PFSK-1 (cell line): ENCODE results near the gene ARHGAP5.

Experiments used
- FOXP2 ChIP-seq: optimal IDR thresholded peaks from 2 replicates; pipeline ENCODE3; 2011; ENCODE audit warnings: borderline replicate concordance, control low read depth, inconsistent platforms; ENCODE audit not compliant: insufficient read depth; ENCODE audit errors: extremely low read length, extremely low read depth
- POLR2AphosphoS5 ChIP-seq: IDR thresholded peaks from 2 replicates; pipeline ENCODE4 v1.6.1; 2012; ENCODE audit warnings: low read depth, mild to moderate bottlenecking, control low read depth, low read length, moderate library complexity
- SIN3A ChIP-seq: IDR thresholded peaks from 2 replicates; pipeline ENCODE4 v1.6.1; 2012; ENCODE audit warnings: mild to moderate bottlenecking, low read length, moderate library complexity, borderline replicate concordance; ENCODE audit not compliant: insufficient read depth
- TAF1 ChIP-seq: IDR thresholded peaks from 2 replicates; pipeline ENCODE4 v1.6.1; 2012; ENCODE audit warnings: low read length, control low read depth, borderline replicate concordance; ENCODE audit not compliant: insufficient read depth
- TF ChIP-seq, protein P1 (sequence below), 2 experiments: IDR thresholded peaks; 2 replicates each; pipeline versions ENCODE4 v1.6.1 to v1.8.0; 2011 to 2012; ENCODE audit warnings: low read depth in 2 of 2, low read length in 2 of 2, control low read depth in 1 of 2, inconsistent platforms in 1 of 2, mild to moderate bottlenecking in 1 of 2, moderate library complexity in 1 of 2; ENCODE audit not compliant: insufficient read depth in 1 of 2

Gene ARHGAP5

DNA sequence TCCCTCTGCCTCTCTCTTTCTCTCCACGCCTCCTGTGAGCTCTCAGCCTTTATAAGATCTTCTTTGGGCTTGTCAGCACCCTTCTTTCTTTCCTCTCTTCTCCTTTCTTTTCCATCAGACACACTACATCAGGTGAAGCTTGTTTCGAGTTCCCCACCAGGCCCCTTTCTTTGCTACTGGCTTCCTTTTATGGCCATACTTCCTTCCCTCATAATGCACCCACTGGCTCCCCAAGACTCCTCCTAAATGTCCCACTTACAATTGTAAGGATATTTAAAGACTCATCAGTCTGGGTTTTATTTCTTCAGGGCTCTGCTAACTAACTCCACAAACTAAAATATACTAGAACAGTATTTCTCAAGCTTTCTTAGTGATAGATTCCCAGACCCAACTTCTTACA lies 129.4 kb downstream of the ARHGAP5 start:
- TF ChIP-seq TAF1 = no peak
- no peak for TF ChIP-seq SIN3A
- TF ChIP-seq, protein P1, sequence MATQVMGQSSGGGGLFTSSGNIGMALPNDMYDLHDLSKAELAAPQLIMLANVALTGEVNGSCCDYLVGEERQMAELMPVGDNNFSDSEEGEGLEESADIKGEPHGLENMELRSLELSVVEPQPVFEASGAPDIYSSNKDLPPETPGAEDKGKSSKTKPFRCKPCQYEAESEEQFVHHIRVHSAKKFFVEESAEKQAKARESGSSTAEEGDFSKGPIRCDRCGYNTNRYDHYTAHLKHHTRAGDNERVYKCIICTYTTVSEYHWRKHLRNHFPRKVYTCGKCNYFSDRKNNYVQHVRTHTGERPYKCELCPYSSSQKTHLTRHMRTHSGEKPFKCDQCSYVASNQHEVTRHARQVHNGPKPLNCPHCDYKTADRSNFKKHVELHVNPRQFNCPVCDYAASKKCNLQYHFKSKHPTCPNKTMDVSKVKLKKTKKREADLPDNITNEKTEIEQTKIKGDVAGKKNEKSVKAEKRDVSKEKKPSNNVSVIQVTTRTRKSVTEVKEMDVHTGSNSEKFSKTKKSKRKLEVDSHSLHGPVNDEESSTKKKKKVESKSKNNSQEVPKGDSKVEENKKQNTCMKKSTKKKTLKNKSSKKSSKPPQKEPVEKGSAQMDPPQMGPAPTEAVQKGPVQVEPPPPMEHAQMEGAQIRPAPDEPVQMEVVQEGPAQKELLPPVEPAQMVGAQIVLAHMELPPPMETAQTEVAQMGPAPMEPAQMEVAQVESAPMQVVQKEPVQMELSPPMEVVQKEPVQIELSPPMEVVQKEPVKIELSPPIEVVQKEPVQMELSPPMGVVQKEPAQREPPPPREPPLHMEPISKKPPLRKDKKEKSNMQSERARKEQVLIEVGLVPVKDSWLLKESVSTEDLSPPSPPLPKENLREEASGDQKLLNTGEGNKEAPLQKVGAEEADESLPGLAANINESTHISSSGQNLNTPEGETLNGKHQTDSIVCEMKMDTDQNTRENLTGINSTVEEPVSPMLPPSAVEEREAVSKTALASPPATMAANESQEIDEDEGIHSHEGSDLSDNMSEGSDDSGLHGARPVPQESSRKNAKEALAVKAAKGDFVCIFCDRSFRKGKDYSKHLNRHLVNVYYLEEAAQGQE (IDR thresholded peaks at IDR 0.05; ENCODE audit: insufficient read depth in 1 of 2, low read depth in 2 of 2, low read length in 2 of 2) = no peak
- no peak for TF ChIP-seq POLR2AphosphoS5
- no peak for TF ChIP-seq FOXP2

DNA sequence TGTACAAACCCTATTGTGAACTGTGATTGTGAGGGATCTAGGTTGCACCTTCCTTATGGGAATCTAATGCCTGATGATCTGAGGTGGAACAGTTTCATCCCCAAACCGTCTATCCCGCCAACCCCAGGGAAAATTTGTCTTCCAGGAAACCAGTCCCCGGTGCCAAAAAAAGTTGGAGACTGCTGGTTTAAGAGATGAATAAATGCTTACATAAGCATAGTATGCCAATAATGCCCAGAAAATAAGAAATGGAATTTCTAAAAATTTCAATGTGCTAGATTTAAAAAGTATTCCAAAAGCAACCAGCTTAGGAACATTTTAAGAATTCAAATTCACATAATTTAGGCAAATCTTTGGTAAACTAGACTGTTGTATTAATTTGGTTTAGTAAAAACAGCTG lies 131.4 kb downstream of the ARHGAP5 start:
- TF ChIP-seq SIN3A (no peak), TAF1 (no peak), FOXP2 (no peak), POLR2AphosphoS5 (no peak)
- TF ChIP-seq, protein P1 (IDR thresholded peaks at IDR 0.05; ENCODE audit: insufficient read depth in 1 of 2, low read depth in 2 of 2, low read length in 2 of 2) = no peak
